ENCODE measurements around the gene AMBRA1. TPM values are rescaled to one million over a fixed set of nuclear protein-coding genes. Genes with fewer than 3 reads are reported as not detected.

The AMBRA1 gene
- total RNA-seq, 1 donor from 2014 or later: 22.3 TPM

GRCh38 chr11:46511342-46511741 lies 82.5 kb downstream of the AMBRA1 start:
- DNase-seq (ENCODE audit: low spot score): no peak

- DNase-seq (ENCODE audit: low spot score): no peak
These were observed 85.5 kb downstream of the AMBRA1 start for GRCh38 chr11:46508360-46508759.

DNA sequence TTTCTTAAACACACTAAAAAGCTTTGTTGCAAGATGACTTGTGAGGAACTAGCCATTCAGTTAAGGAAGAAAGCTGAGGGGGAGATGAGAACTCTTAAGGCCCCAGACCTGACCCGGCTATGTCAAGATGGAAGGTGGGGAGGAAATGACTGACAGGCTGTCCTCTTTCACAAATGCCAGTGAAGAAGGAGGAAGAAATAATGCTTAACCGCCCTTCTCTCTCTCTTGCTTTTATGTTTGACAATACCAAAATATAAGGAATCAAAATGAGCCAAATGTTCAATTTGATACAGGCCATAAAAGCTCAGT lies 87.4 kb downstream of the AMBRA1 start:
- no peak for DNase-seq (ENCODE audit: low spot score)

DNA sequence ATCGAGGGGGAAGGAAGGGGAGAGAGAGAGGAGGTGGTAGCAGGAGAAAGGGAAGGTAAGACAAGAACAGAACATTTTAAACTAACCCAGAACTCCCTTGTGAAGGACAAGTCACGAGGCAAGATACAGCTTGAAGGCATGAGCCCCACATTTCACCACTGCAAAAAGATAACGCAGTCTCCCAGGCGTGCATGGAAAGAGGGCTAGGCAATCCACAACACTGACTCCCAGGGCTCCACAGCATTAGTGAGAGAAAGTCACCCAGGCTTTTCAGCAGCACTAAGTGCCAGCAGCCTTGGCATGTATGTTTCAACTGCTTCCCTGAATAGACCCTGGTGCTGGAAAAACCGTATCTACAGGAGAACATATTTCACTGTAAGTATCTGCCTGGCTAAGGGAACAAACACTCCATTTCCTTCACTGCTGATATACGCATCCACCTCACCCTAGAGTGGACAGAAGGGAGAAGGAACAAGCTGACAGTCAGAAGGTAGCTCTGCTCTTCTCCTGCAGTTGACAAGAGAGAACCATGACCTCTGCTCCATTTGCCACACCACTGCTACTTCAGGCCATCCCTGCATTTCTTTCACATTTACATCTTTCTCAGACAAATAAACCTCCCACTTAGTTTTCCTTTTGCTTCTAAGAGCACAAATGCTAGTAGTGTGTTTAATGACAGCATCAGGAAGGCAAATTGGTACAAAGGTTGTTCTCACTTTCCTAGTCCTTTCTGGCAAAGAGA lies 87.9 kb downstream of the AMBRA1 start:
- DNase-seq (ENCODE audit: low spot score): no peak

DNA sequence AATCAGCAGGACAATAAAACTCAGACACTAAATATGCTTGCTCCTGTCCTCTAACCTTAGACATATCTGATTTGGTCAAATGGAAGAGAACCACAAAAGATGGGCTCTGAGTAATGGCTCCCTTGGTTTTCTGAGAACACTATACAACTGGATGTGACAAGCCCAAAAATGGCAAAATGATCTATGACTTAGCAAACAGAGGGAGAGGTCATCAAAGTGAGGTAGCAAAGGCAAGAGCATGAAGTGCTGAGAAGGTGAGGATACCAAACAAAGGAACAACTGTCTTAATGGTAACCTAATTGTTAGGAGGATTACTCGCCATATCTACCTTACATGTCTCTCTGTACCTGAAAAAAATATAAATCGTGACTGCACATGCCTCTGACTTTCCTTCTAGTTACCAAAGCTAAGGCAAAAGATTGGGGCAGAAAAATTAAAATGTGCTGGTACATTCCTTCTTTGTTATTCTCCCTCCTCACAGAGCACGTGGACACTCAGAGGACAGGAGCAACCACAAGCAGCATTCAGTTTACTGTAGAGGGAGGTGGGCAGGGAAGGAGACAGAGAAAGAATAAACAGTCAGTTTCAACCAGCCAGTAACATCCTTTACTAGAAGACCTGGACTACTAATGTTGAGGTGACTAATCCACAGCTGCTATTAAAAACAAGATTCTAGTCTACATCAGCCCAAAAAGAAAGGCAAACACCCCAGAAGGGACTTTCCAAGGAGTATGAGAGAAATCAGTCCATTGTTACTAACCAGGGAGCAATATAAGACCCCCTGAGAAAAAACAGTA lies 88.8 kb downstream of the AMBRA1 start:
- DNase-seq (ENCODE audit: low spot score): no peak

GRCh38 chr11:46499821-46500220 lies 94.0 kb downstream of the AMBRA1 start:
- DNase-seq (ENCODE audit: low spot score): no peak

DNA sequence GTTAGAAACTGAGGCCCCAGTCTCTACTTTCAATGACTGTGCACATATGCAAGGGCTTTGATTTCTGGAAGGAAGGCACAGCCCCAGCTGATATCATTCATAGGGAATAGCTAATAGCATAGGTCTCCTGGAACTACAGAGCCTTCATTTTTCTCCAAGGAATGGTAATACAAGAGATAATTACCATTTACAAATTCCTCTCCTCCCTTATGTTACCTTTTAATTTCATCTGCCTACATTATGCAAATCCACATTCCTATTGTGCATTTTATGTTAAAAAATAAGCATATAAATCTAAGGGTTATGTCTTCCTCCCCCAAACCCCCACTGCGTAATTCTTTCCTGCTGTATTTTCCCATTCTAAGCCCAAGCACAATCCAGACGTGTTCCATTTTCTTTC lies 94.9 kb downstream of the AMBRA1 start:
- no peak for DNase-seq (ENCODE audit: low spot score)

DNA sequence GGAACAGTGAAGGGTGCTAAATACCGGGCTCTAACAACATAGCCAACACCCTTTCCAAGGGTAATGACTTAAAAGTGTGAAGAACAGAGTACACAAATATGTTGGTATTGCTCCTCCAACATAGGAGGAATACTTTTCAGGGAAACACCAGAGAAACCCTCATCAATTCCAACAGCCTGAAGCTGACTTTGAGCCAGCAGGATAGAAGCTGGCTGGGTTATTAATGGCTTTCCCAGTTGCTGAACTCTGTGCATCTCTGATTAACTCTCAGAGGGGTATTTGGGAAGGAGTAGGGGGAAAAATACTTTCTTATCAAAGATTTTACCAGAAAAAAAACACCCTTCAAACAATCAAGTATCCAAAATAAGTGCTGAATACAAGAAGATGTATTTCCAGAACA lies 95.6 kb downstream of the AMBRA1 start:
- DNase-seq (ENCODE audit: low spot score): no peak

DNA sequence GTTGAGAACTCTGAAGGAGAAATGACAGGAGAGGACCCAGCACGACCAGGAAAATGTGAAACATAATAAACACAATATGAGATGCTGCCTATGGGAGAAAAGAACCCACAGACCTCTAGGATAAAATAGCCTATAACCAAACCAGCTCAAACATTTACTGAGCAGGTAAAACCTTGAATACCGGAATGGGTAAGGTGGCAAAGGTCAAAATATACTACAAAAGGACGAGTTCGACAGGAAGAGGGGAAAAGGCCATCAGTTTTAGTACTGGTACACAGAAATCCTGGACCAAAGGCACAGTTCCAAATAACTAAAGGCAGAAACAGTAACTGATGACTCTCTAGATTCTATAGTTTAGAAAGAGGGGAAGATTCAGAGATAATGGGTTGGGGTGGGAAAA lies 96.3 kb downstream of the AMBRA1 start:
- no peak for DNase-seq (ENCODE audit: low spot score)

DNA sequence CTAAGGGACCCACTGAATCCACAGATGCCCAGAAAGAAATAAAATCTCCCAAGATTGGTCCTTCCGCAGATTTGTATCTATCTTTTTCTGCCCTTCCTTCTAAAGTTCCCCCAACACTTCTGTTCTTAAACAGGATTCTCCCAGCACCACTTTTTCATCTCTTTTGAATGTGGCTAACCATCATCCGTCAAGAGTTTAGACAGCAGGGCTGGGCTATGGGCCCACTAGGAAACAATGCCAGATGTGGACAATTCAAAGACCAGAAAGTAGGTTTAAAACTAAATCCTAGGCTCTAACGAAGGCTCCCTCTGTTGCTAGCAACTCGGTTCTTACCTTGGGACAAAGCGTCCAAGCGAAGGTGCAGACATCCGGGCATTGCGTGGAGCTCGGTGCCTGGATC lies 100.0 kb downstream of the AMBRA1 start:
- DNase-seq (ENCODE audit: low spot score): no peak

GRCh38 chr11:46492532-46492931 lies 101.3 kb downstream of the AMBRA1 start:
- no peak for DNase-seq (ENCODE audit: low spot score)

DNA sequence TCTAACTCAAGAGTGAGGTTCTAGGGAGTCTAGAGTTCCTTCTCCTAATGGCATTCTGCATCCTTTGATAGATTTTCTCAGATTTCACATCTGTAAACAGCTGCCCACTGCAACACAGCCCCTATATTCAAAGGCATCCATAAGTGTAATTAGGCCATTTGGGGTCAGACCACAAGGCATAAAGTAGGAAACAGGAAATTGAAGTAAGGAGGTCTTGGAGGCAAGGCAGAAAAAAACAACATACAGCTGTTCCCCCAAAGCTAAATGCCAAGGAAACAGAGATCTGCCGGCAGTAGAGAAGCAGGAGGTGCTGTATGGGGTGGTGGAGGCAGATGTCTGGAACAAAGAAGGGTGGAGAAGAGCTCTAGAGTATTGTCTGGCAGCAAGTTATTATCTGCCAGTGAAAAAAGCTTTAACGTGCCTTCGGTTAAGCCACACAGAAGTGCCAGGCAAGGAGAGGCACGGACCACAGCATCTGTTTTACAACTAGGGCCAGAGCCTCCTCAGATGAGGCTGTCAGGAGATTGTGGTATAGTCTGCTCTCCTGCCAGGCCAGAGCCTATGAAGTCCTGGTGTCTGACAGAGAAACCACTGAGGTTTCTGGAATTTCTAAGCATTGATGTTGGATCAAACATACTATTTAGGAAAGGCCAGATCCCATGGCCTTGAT lies 102.0 kb downstream of the AMBRA1 start:
- no peak for DNase-seq (ENCODE audit: low spot score)

DNA sequence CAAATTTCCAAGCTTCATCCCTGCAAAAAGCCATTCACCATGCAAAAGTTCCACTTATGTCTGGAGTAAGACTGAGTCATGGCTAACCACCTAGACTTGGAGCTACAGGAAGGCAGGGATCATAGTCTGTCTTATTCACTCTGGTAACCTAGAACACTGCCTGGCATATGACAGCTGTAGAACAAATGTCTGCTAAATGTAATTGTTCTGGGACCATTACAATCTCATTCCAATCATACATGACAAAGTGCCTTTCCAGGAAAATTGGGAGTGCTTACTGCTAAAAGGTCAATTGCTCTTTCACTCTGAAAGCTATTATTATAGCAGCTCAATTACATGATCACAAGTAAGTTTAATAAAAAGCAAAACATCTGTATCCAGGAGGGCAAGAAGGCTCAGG lies 103.2 kb downstream of the AMBRA1 start:
- no peak for DNase-seq (ENCODE audit: low spot score)

DNA sequence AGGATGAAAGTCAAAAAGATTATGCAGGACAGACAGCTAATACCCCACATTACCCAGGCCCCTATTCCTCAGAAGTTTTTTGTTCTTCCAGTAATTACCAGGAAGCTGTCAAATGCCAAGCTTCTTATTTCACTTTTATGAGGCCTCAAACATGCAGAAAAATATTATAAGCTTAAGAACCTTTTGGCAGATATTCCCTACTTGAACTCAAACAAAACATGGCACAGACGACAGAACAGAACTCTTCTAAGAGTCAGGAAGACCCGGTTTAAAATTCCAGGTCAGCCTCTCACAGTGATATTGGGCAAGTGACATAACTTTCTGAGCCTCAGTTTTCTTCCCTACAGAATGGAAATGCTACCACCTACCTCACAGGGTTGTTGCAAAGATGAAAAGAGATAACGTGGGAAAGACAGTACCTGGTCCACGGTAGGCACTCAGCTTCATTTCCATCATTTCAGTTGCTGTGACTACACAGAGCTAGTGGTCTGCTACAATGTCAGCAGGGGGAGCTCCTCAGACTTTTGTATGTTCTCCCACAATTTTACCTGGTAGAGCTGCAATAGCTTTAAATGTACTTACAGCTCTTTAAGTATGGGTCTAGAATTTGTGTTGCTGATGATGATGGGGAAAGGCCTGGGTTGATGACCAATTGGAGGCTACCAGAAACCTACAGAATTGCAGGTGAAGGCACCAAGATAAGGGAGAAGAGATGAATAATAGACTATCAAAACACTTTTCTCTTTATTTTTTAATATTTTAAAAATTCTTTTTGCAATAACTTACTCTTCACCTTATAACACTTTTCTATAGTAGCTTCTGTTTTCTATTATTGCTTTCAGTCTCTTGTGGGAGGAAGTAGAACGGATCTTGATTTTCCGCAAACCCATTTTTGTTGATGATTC lies 103.9 kb downstream of the AMBRA1 start:
- DNase-seq (ENCODE audit: low spot score): no peak

GRCh38 chr11:46485856-46486443 lies 107.9 kb downstream of the AMBRA1 start:
- DNase-seq (ENCODE audit: low spot score): no peak

DNA sequence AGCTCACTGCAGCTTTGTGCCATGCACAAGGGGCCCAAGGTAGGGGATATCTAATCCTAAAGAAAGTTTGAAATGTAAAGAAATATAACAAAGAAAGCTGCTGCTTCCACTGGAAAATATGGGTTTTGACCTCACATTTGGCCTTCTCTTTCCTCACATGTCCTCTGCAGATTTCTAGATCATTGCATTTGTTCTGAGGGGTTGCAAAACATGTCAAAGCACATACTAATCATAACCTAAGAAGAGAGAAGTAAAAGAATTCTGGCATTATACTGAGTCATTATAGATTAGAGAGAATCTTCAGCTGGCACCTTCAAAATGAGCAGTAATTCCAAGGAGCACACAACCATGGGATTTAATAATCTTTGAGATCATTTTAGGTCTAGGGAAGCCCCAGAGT lies 109.7 kb downstream of the AMBRA1 start:
- no peak for DNase-seq (ENCODE audit: low spot score)

DNA sequence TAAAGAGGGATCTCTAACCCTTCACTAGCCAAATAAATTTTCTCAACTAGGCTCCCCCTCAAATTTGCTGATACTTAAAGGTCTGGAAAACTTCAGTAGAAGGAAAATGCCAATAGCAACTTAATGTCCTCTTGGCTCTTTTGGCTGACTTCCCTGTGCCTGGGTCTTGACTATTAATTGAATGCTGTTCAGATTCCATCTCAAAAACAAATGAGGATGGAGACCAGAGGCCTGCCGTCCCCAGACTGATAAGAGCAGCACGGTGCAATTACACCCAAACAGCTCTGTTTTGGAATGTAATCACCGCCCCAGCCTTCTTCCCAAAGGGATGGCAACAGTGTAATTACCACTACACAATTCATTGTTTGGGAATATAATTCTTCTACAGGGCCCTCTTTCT lies 112.9 kb downstream of the AMBRA1 start:
- DNase-seq (ENCODE audit: low spot score): no peak

DNA sequence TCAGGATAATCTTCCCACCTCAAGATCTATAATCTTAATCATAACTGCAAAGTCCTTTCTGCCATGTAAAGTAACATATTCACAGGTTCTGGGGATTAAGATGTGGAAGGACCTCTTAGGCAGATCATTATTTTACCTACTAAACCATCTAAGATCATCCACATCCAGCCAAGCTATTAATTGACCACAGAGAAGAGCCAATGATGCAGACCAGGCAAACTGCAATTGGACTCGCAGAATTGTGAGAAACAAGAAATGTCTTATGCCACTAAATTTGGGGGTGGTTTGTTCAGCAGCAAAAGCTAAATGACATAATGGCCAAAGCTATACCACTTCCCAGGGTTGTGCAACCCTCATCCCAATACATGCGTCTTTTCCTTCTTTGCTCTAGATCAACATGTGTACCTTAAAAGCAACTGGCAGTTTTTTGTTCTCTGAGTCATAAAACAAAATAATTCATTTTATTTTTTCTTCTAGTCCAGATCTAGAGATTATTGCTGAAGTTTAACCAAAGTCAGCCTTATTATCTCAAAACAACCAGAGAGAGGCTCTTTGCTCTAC lies 113.6 kb downstream of the AMBRA1 start:
- DNase-seq (ENCODE audit: low spot score): no peak

DNA sequence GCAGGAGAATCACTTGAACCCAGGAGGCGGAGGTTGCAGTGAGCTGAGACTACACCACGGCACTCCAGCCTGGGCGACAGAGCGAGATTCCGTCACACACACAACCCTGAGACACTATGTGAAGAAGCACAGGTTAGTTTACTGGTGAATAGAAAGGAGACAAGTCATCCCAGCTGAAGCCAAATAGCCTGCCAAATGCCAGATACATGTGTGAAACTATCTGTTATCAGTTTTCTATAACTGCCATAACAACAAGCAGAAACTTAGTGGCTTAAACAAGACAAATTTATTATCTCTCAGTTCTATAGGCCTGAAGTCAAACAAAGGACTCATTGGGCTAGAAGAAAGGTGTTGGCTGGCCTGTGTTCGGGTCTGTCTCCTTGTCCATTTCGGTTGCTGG lies 114.2 kb downstream of the AMBRA1 start:
- no peak for DNase-seq (ENCODE audit: low spot score)

GRCh38 chr11:46478196-46478595 lies 115.6 kb downstream of the AMBRA1 start:
- no peak for DNase-seq (ENCODE audit: low spot score)

- no peak for DNase-seq (ENCODE audit: low spot score)
These were observed 116.7 kb downstream of the AMBRA1 start for GRCh38 chr11:46477136-46477535.
